Brain microvascular endothelial cell (primary cell): ENCODE measurements around the gene PNMA8B.

Experiments
- DNase-seq: peaks from one replicate; pipeline ENCODE4 v3.0.0-alpha.2; 2020
- H3K27ac ChIP-seq: fragments of 250-450 bp; sonication (Bioruptor Pico); 2 replicates; pipeline ENCODE4 v1.5.1; 2020; ENCODE audit warnings: mild to moderate bottlenecking, moderate library complexity
- H3K27me3 ChIP-seq: fragments of 250-450 bp; sonication (Bioruptor Pico); replicated peaks from 2 replicates; pipeline ENCODE4 v1.5.1; 2020; ENCODE audit warnings: mild to moderate bottlenecking
- H3K36me3 ChIP-seq: fragments of 250-450 bp; sonication (Bioruptor Pico); replicated peaks from 2 replicates; pipeline ENCODE4 v1.5.1; 2020; ENCODE audit warnings: mild to moderate bottlenecking
- H3K4me3 ChIP-seq: 2 replicates; pipeline ENCODE4 v1.5.1; 2011; ENCODE audit warnings: low read depth, mild to moderate bottlenecking, control low read depth, low read length, moderate library complexity
- CTCF ChIP-seq: IDR thresholded peaks from 2 replicates; pipeline ENCODE4 v1.5.1; 2011; ENCODE audit warnings: low read depth, mild to moderate bottlenecking, moderate library complexity, low read length, control low read depth, inconsistent platforms; ENCODE audit errors: missing control alignments
- in situ Hi-C: cut with HindIII; loops from 2 replicates; pipeline ENCODE4 v1.10.0; 2017; ENCODE audit warnings: low sequenced_read_pairs, low pct_ligation_motif_present

The PNMA8B gene, protein sequence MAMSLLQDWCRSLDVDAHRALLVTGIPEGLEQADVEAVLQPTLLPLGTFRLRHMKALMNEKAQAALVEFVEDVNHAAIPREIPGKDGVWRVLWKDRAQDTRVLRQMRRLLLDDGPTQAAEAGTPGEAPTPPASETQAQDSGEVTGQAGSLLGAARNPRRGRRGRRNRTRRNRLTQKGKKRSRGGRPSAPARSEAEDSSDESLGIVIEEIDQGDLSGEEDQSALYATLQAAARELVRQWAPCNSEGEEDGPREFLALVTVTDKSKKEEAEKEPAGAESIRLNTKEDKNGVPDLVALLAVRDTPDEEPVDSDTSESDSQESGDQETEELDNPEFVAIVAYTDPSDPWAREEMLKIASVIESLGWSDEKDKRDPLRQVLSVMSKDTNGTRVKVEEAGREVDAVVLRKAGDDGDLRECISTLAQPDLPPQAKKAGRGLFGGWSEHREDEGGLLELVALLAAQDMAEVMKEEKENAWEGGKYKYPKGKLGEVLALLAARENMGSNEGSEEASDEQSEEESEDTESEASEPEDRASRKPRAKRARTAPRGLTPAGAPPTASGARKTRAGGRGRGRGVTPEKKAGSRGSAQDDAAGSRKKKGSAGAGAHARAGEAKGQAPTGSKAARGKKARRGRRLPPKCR

GRCh38 chr19:46495786-46496099 is at the start of gene PNMA8B:
Gene PNMA8B (minus strand): TSS chr19:46495867. CDS start chr19:46495465, 402 bp downstream.
- Histone ChIP-seq H3K27ac (no peak within 1 kb of the TSS), H3K27me3 (no peaks in the 10 kb centered on the region), H3K4me3 (peak within 1 kb of the TSS; percentile 40), H3K36me3 (no peaks in the 10 kb centered on the region)
- in situ Hi-C loops = no loop called here
- TF ChIP-seq CTCF = no peak
- DNase-seq = peak; percentile 34

- Histone ChIP-seq H3K27ac (no peak overlapping the region), H3K36me3 (no peaks in the 10 kb centered on the region), H3K4me3 (no peak overlapping the region), H3K27me3 (no peaks in the 10 kb centered on the region)
- DNase-seq = no peak
- in situ Hi-C loops = no loop called here
- no peak for TF ChIP-seq CTCF
These were observed 49.0 kb upstream of the PNMA8B start for GRCh38 chr19:46544651-46545050.

DNA sequence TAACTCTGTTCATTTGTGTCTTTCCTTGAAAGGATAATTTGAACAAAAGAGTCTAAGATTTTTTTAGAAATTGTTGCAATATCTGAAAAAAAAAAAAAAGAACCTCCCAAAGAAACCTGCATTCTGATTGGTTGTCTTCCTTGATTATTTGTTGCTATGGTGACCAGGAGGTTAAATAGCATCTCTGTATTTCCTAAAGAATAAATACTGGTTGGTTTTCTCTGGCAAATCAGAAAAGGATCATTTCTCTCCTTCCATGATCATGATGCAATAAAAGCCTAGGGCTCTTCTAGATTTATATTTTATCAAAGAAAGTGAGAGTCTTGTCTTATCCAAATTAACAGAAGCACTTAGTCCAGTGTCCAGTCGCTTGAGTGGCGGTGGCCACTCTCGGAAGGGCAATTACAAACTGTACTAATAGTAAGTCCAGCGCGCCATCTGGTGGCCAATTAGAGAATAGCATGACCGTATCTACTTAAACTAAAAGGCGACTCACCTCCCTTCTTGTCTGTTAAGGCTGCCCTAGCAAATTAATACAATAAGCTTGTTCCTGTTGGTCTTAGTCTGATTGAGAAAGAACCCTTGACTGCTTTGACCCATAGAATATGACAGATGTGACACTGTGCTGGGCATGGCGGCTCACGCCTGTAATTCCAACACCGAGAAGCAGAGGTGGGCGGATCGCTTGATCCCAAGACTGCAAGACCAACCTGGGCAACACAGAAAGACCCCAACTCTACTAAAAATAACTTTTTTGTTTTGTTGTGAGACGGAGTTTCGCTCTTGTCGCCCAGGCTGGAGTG is 47.0 kb upstream of the PNMA8B start:
- H3K4me3 ChIP-seq = no peak overlapping the region
- peak; percentile 84 for TF ChIP-seq CTCF

DNA sequence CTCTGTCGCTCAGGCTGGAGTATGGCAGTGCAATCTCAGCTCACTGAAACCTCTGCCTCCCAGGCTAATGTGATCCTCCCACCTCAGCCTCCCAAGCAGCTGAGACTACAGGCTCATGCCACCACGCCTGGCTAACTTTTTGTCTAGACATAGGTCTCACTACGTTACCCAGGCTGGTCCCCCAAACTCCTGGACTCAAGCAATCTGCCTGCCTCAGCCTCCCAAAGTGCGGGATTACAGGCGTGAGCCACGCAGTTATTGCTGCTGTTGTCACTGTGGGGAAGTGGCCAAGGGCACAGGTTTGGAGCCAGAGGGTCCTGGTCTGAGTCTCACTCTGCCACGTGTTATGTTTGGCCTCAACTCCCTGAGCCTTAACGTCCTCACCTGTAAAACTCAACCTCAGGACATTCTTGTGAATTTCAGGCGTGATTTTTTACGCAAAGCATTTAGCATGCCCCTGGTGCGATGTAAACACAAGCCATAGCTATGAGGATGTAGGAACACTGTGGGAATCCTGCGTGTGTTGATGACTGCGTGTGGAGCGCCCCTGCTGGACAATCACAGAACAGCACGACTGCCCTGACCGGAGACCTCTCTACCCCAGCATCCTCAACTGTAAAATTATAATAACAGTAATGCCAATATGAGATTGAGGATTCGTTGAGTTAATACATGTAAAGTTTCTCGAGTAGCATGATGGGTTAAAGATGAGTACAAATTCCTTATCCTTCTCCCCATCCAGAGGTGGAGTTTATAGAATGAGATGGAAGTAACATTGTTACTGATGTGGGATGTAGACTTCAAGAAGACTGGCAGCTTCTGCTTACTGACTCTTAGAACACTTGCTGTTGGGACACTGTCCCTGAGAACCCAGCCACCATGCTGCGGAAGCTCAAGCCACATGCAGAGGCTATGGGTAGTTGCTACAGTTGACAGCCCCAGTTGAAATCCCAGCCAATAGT is 41.8 kb upstream of the PNMA8B start:
- H3K27me3 ChIP-seq = no peaks in the 10 kb centered on the region
- H3K36me3 ChIP-seq = no peaks in the 10 kb centered on the region
- in situ Hi-C loops = no loop called here
- H3K4me3 ChIP-seq = no peak overlapping the region
- H3K27ac ChIP-seq = no peak overlapping the region
- TF ChIP-seq CTCF = peak; percentile 96
- peak; percentile 52 for DNase-seq

More for the DNA sequence above, 47.0 kb upstream of the PNMA8B start:
- Histone ChIP-seq H3K27me3 (no peaks in the 10 kb centered on the region), H3K36me3 (no peaks in the 10 kb centered on the region), H3K27ac (no peak overlapping the region)
- DNase-seq = peak; percentile 96
- in situ Hi-C loops = no loop called here

- no peak for DNase-seq
- no peak for TF ChIP-seq CTCF
- H3K27me3 ChIP-seq = no peaks in the 10 kb centered on the region
- no peaks in the 10 kb centered on the region for H3K36me3 ChIP-seq
- H3K4me3 ChIP-seq = no peak overlapping the region
- in situ Hi-C loops = no loop called here
- no peak overlapping the region for H3K27ac ChIP-seq
These were observed 40.7 kb upstream of the PNMA8B start for GRCh38 chr19:46536391-46536790.
